ENCODE measurements around the gene GORASP1.

The GORASP1 gene

GRCh38 chr3:39050029-39050428 lies 57.4 kb downstream of the GORASP1 start:
- H3K4me3 Mint-ChIP-seq: peak overlapping the region; percentile 1
- peaks cover 46% of the 10 kb centered on the region for H3K4me1 Mint-ChIP-seq
- H3K27me3 Mint-ChIP-seq: no peaks in the 10 kb centered on the region
- peak overlapping the region; percentile 4 for H3K27ac Mint-ChIP-seq
- no peaks in the 10 kb centered on the region for H3K36me3 Mint-ChIP-seq
- H3K9me3 Mint-ChIP-seq: no peaks in the 10 kb centered on the region

All from activated naive CD4-positive, alpha-beta T cell treated with anti-CD3 and anti-CD28 coated beads, Interleukin-2, amount 50 U/mL, for 24 hours (primary cell).